Progenitor cell of endocrine pancreas (in vitro differentiated cells): ENCODE measurements around the gene TRAF3IP3. TPM values are rescaled to one million over a fixed set of nuclear protein-coding genes. Genes with fewer than 3 reads are reported as not detected.

Experiments
- DNase-seq: peaks from one replicate; pipeline ENCODE4 v3.0.0; 2021; ENCODE audit warnings: low spot score; ENCODE audit not compliant: unreplicated experiment
- H3K27ac Mint-ChIP-seq: 2 replicates; pipeline ENCODE4 v1.8.0; 2021; ENCODE audit warnings: mild to moderate bottlenecking, moderate library complexity, mixed read lengths
- H3K27me3 Mint-ChIP-seq: 2 replicates; pipeline ENCODE4 v1.8.0; 2021; ENCODE audit warnings: mixed read lengths
- H3K36me3 Mint-ChIP-seq: 2 replicates; pipeline ENCODE4 v1.8.0; 2022; ENCODE audit warnings: mixed read lengths; ENCODE audit not compliant: insufficient read depth
- H3K4me1 Mint-ChIP-seq: 2 replicates; pipeline ENCODE4 v1.8.0; 2021; ENCODE audit warnings: low read depth, mixed read lengths
- H3K4me3 Mint-ChIP-seq: 2 replicates; pipeline ENCODE4 v1.8.0; 2021; ENCODE audit warnings: low read depth, mild to moderate bottlenecking, moderate library complexity, mixed read lengths
- H3K9me3 Mint-ChIP-seq: 2 replicates; pipeline ENCODE4 v1.8.0; 2021; ENCODE audit warnings: low read depth, mixed read lengths
- CTCF ChIP-seq: fragments of 200-600 bp; sonication (generic); IDR thresholded peaks from one replicate; pipeline ENCODE4 v1.5.0; 2021; ENCODE audit warnings: antibody characterized with exemption, mild to moderate bottlenecking; ENCODE audit not compliant: unreplicated experiment
- long read RNA-seq: library from polyadenylated mRNA; unstranded; transcript quantifications from one replicate; pipeline ENCODE4 v2.0.0, GENCODE V29; 2020
- total RNA-seq: library from RNA; stranded (reverse); gene quantifications from 2 replicates; pipeline ENCODE4 v1.2.1, GENCODE V29; 2021

Gene TRAF3IP3
- total RNA-seq, result not detected in 2 replicates
- long read RNA-seq, result 0 reads

GRCh38 chr1:209755926-209756614, at the start of gene TRAF3IP3:
TSS of gene TRAF3IP3 (plus strand) at chr1:209756053. CDS start at chr1:209760040, 3,987 bp downstream.
- no peaks in the 10 kb centered on the region for H3K9me3 Mint-ChIP-seq
- no peaks in the 10 kb centered on the region for H3K36me3 Mint-ChIP-seq
- DNase-seq, result no peak
- peaks cover 19% of the 10 kb centered on the region for H3K27me3 Mint-ChIP-seq
- H3K4me1 Mint-ChIP-seq, result no peaks in the 10 kb centered on the region
- H3K27ac Mint-ChIP-seq, result no peak within 1 kb of the TSS
- no peak for TF ChIP-seq CTCF
- H3K4me3 Mint-ChIP-seq, result no peak within 1 kb of the TSS

GRCh38 chr1:209706622-209707021, 49.2 kb upstream of the TRAF3IP3 start:
- peaks cover 11% of the 10 kb centered on the region for H3K27me3 Mint-ChIP-seq
- no peaks in the 10 kb centered on the region for H3K36me3 Mint-ChIP-seq
- no peak overlapping the region for H3K27ac Mint-ChIP-seq
- no peaks in the 10 kb centered on the region for H3K9me3 Mint-ChIP-seq
- H3K4me3 Mint-ChIP-seq, result no peak overlapping the region
- no peak for TF ChIP-seq CTCF
- no peaks in the 10 kb centered on the region for H3K4me1 Mint-ChIP-seq
- DNase-seq, result no peak

GRCh38 chr1:209707308-209707707, 48.5 kb upstream of the TRAF3IP3 start:
- TF ChIP-seq CTCF, result no peak
- Mint-ChIP-seq H3K36me3 (no peaks in the 10 kb centered on the region), H3K9me3 (no peaks in the 10 kb centered on the region), H3K4me1 (no peaks in the 10 kb centered on the region), H3K4me3 (no peak overlapping the region), H3K27ac (no peak overlapping the region), H3K27me3 (peaks cover 8% of the 10 kb centered on the region)
- no peak for DNase-seq

- TF ChIP-seq CTCF, result no peak
- Mint-ChIP-seq H3K4me3 (no peak overlapping the region), H3K9me3 (no peaks in the 10 kb centered on the region), H3K27ac (no peak overlapping the region), H3K4me1 (no peaks in the 10 kb centered on the region), H3K36me3 (no peaks in the 10 kb centered on the region), H3K27me3 (peaks cover 8% of the 10 kb centered on the region)
- no peak for DNase-seq
Observed at GRCh38 chr1:209708297-209708696, 47.6 kb upstream of the TRAF3IP3 start.

GRCh38 chr1:209710093-209710492, 45.8 kb upstream of the TRAF3IP3 start:
- H3K9me3 Mint-ChIP-seq, result no peaks in the 10 kb centered on the region
- H3K4me1 Mint-ChIP-seq, result no peaks in the 10 kb centered on the region
- H3K27me3 Mint-ChIP-seq, result peaks cover 8% of the 10 kb centered on the region
- no peak for DNase-seq
- no peak overlapping the region for H3K4me3 Mint-ChIP-seq
- no peak overlapping the region for H3K27ac Mint-ChIP-seq
- TF ChIP-seq CTCF, result no peak
- no peaks in the 10 kb centered on the region for H3K36me3 Mint-ChIP-seq
